KMS-11 (cell line): Measurements from ENCODE around the gene GCAT.

Source experiments
- H2AFZ ChIP-seq: fragments of 200-600 bp; sonication (generic); 2 replicates; pipeline ENCODE4 v1.6.1; 2016; ENCODE audit warnings: antibody characterized with exemption, mixed run types, low read depth
- H3K27ac ChIP-seq: fragments of 200-600 bp; sonication (generic); 2 replicates; pipeline ENCODE4 v1.6.1; 2016; ENCODE audit warnings: mild to moderate bottlenecking, mixed run types
- H3K27me3 ChIP-seq: fragments of 200-600 bp; sonication (generic); 2 replicates; pipeline ENCODE4 v1.6.1; 2017; ENCODE audit warnings: mild to moderate bottlenecking, low read depth, mixed run types, moderate library complexity; ENCODE audit not compliant: insufficient read depth
- H3K36me3 ChIP-seq: fragments of 200-600 bp; sonication (generic); 2 replicates; pipeline ENCODE4 v1.6.1; 2017; ENCODE audit warnings: mild to moderate bottlenecking, mixed run types; ENCODE audit not compliant: insufficient read depth
- H3K4me1 ChIP-seq: fragments of 200-600 bp; sonication (generic); 2 replicates; pipeline ENCODE4 v1.6.1; 2016; ENCODE audit warnings: mild to moderate bottlenecking, low read depth, mixed run types; ENCODE audit not compliant: poor library complexity, severe bottlenecking
- H3K4me2 ChIP-seq: fragments of 200-600 bp; sonication (generic); 2 replicates; pipeline ENCODE4 v1.7.0; 2016; ENCODE audit warnings: mild to moderate bottlenecking, mixed run types
- H3K4me3 ChIP-seq: fragments of 200-600 bp; sonication (generic); IDR thresholded peaks from 2 replicates; pipeline ENCODE4 v1.6.1; 2017; ENCODE audit warnings: low read depth, low read length, mixed read lengths; ENCODE audit not compliant: insufficient read depth
- H3K79me2 ChIP-seq: fragments of 200-600 bp; sonication (generic); 2 replicates; pipeline ENCODE4 v1.6.1; 2016; ENCODE audit warnings: low read depth, mixed run types; ENCODE audit not compliant: insufficient read depth
- H3K9ac ChIP-seq: fragments of 200-600 bp; sonication (generic); 2 replicates; pipeline ENCODE4 v1.6.1; 2016; ENCODE audit warnings: mild to moderate bottlenecking, mixed run types
- H4K20me1 ChIP-seq: fragments of 200-600 bp; sonication (generic); 2 replicates; pipeline ENCODE4 v1.6.1; 2016; ENCODE audit warnings: mild to moderate bottlenecking, mixed run types; ENCODE audit not compliant: insufficient read depth
- TF ChIP-seq, protein P1 (sequence below): fragments of 200-600 bp; sonication (generic); conservative IDR thresholded peaks from 2 replicates; pipeline ENCODE4 v1.6.1; 2017; ENCODE audit warnings: low read depth, mild to moderate bottlenecking, antibody characterized with exemption, low read length, moderate library complexity, mixed read lengths

The GCAT gene

GRCh38 chr22:37804352-37804880, 3.3 kb upstream of the GCAT start:
- Histone ChIP-seq H3K4me2 (no peak overlapping the region), H2AFZ (no peak overlapping the region), H3K27ac (no peak overlapping the region), H3K4me3 (no peak overlapping the region), H4K20me1 (no peaks in the 10 kb centered on the region), H3K79me2 (no peaks in the 10 kb centered on the region), H3K9ac (peak overlapping the region; percentile 53; the same call in 1 of the 2 replicates), H3K27me3 (peaks cover 50% of the 10 kb centered on the region), H3K36me3 (no peaks in the 10 kb centered on the region), H3K4me1 (peaks cover 29% of the 10 kb centered on the region)
- TF ChIP-seq, protein P1, sequence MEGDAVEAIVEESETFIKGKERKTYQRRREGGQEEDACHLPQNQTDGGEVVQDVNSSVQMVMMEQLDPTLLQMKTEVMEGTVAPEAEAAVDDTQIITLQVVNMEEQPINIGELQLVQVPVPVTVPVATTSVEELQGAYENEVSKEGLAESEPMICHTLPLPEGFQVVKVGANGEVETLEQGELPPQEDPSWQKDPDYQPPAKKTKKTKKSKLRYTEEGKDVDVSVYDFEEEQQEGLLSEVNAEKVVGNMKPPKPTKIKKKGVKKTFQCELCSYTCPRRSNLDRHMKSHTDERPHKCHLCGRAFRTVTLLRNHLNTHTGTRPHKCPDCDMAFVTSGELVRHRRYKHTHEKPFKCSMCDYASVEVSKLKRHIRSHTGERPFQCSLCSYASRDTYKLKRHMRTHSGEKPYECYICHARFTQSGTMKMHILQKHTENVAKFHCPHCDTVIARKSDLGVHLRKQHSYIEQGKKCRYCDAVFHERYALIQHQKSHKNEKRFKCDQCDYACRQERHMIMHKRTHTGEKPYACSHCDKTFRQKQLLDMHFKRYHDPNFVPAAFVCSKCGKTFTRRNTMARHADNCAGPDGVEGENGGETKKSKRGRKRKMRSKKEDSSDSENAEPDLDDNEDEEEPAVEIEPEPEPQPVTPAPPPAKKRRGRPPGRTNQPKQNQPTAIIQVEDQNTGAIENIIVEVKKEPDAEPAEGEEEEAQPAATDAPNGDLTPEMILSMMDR, result no peak

DNA sequence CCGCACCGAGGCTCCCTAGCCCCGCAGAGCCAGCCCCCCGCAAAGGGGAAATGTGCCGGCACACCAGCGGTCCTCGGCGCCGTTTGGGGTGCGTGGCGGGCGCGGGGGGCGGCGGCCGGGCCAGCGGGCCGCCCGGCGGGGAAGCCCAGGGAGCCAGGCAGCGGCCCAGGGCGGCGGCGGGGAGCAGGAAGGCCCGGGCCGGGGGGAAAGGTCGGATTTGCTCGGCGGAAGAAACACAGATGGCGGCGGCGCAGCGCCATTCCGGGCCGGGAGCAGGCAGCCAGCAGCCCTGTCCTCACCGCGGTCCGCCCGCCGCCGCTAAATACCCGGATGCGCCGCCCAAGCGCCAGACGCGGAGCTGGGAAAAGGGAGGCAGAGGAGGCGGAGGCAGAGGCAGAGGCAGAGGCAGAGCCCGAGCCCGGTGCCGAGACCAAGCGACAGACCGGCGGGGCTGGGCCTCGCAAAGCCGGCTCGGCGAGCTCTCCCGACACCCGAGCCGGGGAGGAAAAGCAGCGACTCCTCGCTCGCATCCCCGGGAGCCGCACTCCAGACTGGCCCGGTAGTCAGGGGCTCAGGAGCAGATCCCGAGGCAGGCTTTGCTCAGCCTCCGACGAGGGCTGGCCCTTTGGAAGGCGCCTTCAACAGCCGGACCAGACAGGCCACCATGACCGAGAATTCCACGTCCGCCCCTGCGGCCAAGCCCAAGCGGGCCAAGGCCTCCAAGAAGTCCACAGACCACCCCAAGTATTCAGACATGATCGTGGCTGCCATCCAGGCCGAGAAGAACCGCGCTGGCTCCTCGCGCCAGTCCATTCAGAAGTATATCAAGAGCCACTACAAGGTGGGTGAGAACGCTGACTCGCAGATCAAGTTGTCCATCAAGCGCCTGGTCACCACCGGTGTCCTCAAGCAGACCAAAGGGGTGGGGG, 2.6 kb upstream of the GCAT start:
- H4K20me1 ChIP-seq, result no peaks in the 10 kb centered on the region
- peaks cover 49% of the 10 kb centered on the region for H3K27me3 ChIP-seq
- TF ChIP-seq, protein P1, result no peak
- H3K4me1 ChIP-seq, result peaks cover 29% of the 10 kb centered on the region
- no peak overlapping the region for H2AFZ ChIP-seq
- no peak overlapping the region for H3K4me2 ChIP-seq
- no peaks in the 10 kb centered on the region for H3K36me3 ChIP-seq
- H3K79me2 ChIP-seq, result no peaks in the 10 kb centered on the region
- no peak overlapping the region for H3K27ac ChIP-seq
- no peak overlapping the region for H3K4me3 ChIP-seq
- H3K9ac ChIP-seq, result peak overlapping the region; percentile 53; the same call in 1 of the 2 replicates

DNA sequence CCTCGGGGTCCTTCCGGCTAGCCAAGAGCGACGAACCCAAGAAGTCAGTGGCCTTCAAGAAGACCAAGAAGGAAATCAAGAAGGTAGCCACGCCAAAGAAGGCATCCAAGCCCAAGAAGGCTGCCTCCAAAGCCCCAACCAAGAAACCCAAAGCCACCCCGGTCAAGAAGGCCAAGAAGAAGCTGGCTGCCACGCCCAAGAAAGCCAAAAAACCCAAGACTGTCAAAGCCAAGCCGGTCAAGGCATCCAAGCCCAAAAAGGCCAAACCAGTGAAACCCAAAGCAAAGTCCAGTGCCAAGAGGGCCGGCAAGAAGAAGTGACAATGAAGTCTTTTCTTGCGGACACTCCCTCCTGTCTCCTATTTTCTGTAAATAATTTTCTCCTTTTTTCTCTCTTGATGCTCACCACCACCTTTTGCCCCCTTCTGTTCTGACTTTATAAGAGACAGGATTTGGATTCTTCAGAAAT, 1.9 kb upstream of the GCAT start:
- Histone ChIP-seq H3K4me3 (no peak overlapping the region), H3K4me1 (peaks cover 29% of the 10 kb centered on the region)

More for the DNA sequence above, 1.9 kb upstream of the GCAT start:
- no peak overlapping the region for H3K9ac ChIP-seq
- H3K27me3 ChIP-seq, result peaks cover 47% of the 10 kb centered on the region
- TF ChIP-seq, protein P1, result no peak
- H3K79me2 ChIP-seq, result no peaks in the 10 kb centered on the region
- H3K27ac ChIP-seq, result no peak overlapping the region
- H2AFZ ChIP-seq, result no peak overlapping the region
- H3K4me2 ChIP-seq, result no peak overlapping the region; the same call in 1 of the 2 replicates
- no peaks in the 10 kb centered on the region for H4K20me1 ChIP-seq
- H3K36me3 ChIP-seq, result no peaks in the 10 kb centered on the region
